Fibroblast of villous mesenchyme (primary cell): ENCODE measurements around the gene KAT2A. TPM values are rescaled to one million over a fixed set of nuclear protein-coding genes. Genes with fewer than 3 reads are reported as not detected.

Experiments used
- DNase-seq: peaks from one replicate; pipeline ENCODE4 v3.0.0-alpha.2; 2010; ENCODE audit warnings: low read depth
- H3K4me3 ChIP-seq: 2 replicates; pipeline ENCODE4 v1.5.1; 2011; ENCODE audit warnings: low read depth, mild to moderate bottlenecking, low read length
- total RNA-seq: library from RNA; depleted of rRNA; stranded (reverse); fragments of >200 nt; gene quantifications from 2 replicates; pipeline ENCODE4 v1.2.3, GENCODE V29; 2012
- TF ChIP-seq, protein P1 (sequence below): IDR thresholded peaks from 2 replicates; pipeline ENCODE4 v1.5.1; 2012; ENCODE audit warnings: low read depth, mild to moderate bottlenecking, low read length; ENCODE audit not compliant: insufficient read depth

Gene KAT2A
- total RNA-seq, 1 donor, result 13.0 TPM

GRCh38 chr17:42133461-42134041 is 12.4 kb upstream of the KAT2A start:
- no peak overlapping the region for H3K4me3 ChIP-seq
- no peak for DNase-seq
- TF ChIP-seq, protein P1, sequence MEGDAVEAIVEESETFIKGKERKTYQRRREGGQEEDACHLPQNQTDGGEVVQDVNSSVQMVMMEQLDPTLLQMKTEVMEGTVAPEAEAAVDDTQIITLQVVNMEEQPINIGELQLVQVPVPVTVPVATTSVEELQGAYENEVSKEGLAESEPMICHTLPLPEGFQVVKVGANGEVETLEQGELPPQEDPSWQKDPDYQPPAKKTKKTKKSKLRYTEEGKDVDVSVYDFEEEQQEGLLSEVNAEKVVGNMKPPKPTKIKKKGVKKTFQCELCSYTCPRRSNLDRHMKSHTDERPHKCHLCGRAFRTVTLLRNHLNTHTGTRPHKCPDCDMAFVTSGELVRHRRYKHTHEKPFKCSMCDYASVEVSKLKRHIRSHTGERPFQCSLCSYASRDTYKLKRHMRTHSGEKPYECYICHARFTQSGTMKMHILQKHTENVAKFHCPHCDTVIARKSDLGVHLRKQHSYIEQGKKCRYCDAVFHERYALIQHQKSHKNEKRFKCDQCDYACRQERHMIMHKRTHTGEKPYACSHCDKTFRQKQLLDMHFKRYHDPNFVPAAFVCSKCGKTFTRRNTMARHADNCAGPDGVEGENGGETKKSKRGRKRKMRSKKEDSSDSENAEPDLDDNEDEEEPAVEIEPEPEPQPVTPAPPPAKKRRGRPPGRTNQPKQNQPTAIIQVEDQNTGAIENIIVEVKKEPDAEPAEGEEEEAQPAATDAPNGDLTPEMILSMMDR, result no peak

- TF ChIP-seq, protein P1, result no peak
- DNase-seq, result peak; percentile 80
- no peak overlapping the region for H3K4me3 ChIP-seq
Observed at GRCh38 chr17:42132941-42133340, 11.8 kb upstream of the KAT2A start.

DNA sequence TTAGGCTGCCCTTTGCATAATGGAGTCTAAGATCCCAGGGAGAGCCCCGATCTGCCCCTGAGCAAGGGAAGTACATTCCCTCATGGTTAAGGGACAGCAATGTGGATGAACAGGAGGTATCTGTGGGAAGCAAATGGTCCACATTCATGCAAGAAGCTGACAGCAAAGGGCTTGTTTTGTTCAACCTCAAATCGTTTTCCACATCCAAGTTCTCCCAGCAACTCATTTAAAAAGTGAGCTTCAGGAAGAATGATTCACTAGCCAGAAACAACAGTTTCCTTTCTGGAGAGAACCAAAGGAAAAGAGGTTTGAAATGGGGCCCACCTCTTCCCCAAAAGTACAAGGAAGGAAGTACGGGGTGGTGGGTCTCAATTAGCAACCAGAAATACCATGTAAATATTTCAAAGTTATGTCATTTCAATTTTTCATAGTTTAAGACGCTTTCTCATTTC is 10.8 kb upstream of the KAT2A start:
- TF ChIP-seq, protein P1, result no peak
- no peak overlapping the region for H3K4me3 ChIP-seq
- DNase-seq, result no peak

DNA sequence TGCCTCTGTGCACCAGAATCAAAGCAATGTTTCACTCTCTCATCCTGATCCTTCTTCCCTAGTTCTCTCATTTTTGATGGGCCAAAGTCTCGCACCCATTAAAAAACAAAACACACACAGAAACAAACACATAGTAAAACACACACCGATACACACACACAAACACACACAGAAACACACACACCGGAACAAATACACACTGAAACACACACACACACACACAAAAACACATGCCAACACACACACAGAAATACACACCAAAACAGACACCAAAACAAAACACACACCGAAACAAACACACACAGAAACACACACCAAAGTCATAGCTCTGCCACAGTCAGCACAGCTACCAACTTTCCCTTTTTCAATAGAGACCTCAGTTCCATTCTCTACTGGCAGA is 10.1 kb upstream of the KAT2A start:
- TF ChIP-seq, protein P1, result no peak
- H3K4me3 ChIP-seq, result no peak overlapping the region
- no peak for DNase-seq

DNA sequence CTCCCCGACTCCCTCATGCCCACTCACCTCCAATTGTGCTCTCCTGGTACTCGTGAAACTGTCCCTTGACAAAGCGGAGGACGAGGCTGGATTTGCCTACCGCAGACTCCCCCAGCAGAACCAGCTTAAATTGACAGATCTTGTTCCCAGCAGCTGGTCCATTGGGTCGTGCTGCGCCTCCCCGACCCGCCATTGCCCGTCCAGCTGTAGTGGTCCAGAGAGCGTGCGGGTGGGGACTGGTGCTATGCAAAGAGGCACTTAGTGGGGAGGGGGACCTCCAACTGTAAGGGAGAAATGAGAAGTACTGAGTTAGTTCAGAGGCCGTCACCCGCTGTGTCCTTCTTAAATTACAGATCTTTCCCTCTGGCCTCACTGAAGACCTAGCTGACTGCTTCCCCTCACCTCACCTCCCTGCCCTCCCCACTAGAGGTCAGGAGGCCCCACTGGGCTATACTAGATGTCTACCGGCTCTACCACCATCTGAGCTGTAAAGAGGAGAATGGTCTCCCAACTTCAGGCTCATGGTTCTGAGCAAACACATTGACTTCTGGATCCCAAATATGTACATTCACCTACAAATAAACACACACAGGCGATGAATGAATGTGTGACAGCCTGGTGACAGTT is 9.3 kb upstream of the KAT2A start:
- TF ChIP-seq, protein P1, result no peak
- DNase-seq, result no peak

GRCh38 chr17:42129109-42129837 is 8.1 kb upstream of the KAT2A start:
- TF ChIP-seq, protein P1, result no peak
- DNase-seq, result no peak
- no peak overlapping the region for H3K4me3 ChIP-seq

More for the DNA sequence above, 9.3 kb upstream of the KAT2A start:
- H3K4me3 ChIP-seq, result no peak overlapping the region
